HFF-Myc (cell line): ENCODE results near the gene ASS1.
"Not testable (repeated sequence)": the region's sequence is repeated elsewhere in the genome, so short reads cannot be mapped to it uniquely, and the experiment has no call there.

Source experiments
- DNase-seq: peaks from one replicate; pipeline ENCODE4 v3.0.0-alpha.2; 2011; ENCODE audit warnings: low read depth; ENCODE audit errors: extremely low read depth
- H3K4me3 ChIP-seq: replicated peaks from 2 replicates; pipeline ENCODE4 v1.5.1; 2011; ENCODE audit warnings: low read depth, mild to moderate bottlenecking, control low read depth, low read length
- CTCF ChIP-seq: IDR thresholded peaks from 2 replicates; pipeline ENCODE4 v1.5.1; 2012; ENCODE audit warnings: mild to moderate bottlenecking, low read depth, low read length, control low read depth; ENCODE audit errors: missing control alignments

The ASS1 gene

GRCh38 chr9:130444565-130445221, at the start of gene ASS1:
ASS1 (plus strand) TSS chr9:130444961; CDS start chr9:130452229, 7,268 bp downstream.
- peak within 1 kb of the TSS; percentile 85 for H3K4me3 ChIP-seq
- TF ChIP-seq CTCF: no peak
- DNase-seq: no peak

GRCh38 chr9:130395810-130396435, 48.8 kb upstream of the ASS1 start:
- H3K4me3 ChIP-seq: no peak overlapping the region
- no peak for DNase-seq
- TF ChIP-seq CTCF: no peak

- no peak for DNase-seq
- H3K4me3 ChIP-seq: no peak overlapping the region
- TF ChIP-seq CTCF: no peak
Observed at GRCh38 chr9:130396581-130396980, 48.2 kb upstream of the ASS1 start.

GRCh38 chr9:130398487-130399240, 46.1 kb upstream of the ASS1 start:
- DNase-seq: no peak
- no peak overlapping the region for H3K4me3 ChIP-seq
- no peak for TF ChIP-seq CTCF

- no peak overlapping the region for H3K4me3 ChIP-seq
- TF ChIP-seq CTCF: no peak
- no peak for DNase-seq
Observed at GRCh38 chr9:130399768-130400167, 45.0 kb upstream of the ASS1 start.

- no peak for DNase-seq
- H3K4me3 ChIP-seq: no peak overlapping the region
- TF ChIP-seq CTCF: no peak
Observed at GRCh38 chr9:130400870-130401269, 43.9 kb upstream of the ASS1 start.

GRCh38 chr9:130401742-130402141, 43.0 kb upstream of the ASS1 start:
- DNase-seq, H3K4me3 ChIP-seq: not testable (repeated sequence)
